Measurements from ENCODE around the gene CCDC197. TPM values are rescaled to one million over a fixed set of nuclear protein-coding genes. Genes with fewer than 3 reads are reported as not detected.

Gene CCDC197
- total RNA-seq, 4 donors from 2014 or later: not detected

DNA sequence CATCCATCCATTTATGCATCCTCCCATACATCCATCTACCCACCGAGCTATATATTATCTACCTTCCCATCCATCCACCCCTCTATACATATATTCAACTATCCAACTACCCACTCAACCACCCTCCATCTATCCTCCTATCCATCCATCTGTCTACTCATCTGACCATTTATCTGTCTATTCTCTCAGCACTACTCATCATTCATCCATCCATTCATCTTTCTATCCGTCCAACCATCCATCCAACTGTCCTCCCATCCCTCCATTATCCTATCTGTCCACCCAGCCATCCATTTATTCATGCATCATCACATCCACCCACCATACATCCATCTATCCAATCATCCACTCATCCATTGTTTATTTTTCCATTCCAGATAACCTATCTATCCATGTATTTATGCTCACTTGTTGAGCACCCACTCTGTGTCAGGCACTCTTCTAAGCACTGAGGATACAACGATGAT is 32.2 kb upstream of the CCDC197 start:
- H3K27me3 ChIP-seq: no peaks in the 10 kb centered on the region
- WGBS: 84% methylated on average over 3 of the region's 3 CpGs
- H3K27ac ChIP-seq (replicated peaks in 1 of 4): peak overlapping the region; percentile 89 to 95 (median 93)
- DNase-seq (ENCODE audit: extremely low spot score): no peak
- H3K4me1 ChIP-seq: peaks cover 42 to 89% (median 81%) of the 10 kb centered on the region in 4 donors
- intact Hi-C loops (cut with DNase I): no loop called here
- no peaks in the 10 kb centered on the region for H3K9me3 ChIP-seq
- H3K4me3 ChIP-seq: no peak overlapping the region
- TF ChIP-seq POLR2AphosphoS5 (IDR thresholded peaks at IDR 0.05) (no peak), POLR2A (IDR thresholded peaks at IDR 0.05; ENCODE audit: low read depth) (no peak), EP300 (IDR thresholded peaks at IDR 0.05) (no peak)
- TF ChIP-seq, protein P1, sequence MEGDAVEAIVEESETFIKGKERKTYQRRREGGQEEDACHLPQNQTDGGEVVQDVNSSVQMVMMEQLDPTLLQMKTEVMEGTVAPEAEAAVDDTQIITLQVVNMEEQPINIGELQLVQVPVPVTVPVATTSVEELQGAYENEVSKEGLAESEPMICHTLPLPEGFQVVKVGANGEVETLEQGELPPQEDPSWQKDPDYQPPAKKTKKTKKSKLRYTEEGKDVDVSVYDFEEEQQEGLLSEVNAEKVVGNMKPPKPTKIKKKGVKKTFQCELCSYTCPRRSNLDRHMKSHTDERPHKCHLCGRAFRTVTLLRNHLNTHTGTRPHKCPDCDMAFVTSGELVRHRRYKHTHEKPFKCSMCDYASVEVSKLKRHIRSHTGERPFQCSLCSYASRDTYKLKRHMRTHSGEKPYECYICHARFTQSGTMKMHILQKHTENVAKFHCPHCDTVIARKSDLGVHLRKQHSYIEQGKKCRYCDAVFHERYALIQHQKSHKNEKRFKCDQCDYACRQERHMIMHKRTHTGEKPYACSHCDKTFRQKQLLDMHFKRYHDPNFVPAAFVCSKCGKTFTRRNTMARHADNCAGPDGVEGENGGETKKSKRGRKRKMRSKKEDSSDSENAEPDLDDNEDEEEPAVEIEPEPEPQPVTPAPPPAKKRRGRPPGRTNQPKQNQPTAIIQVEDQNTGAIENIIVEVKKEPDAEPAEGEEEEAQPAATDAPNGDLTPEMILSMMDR (IDR thresholded peaks at IDR 0.05): no peak
- peaks cover 0 to 39% (median 5%) of the 10 kb centered on the region in 4 donors for H3K36me3 ChIP-seq

- intact Hi-C loops (cut with DNase I): no loop called here
- H3K4me1 ChIP-seq: peaks cover 45 to 89% (median 82%) of the 10 kb centered on the region in 4 donors
- H3K9me3 ChIP-seq: no peaks in the 10 kb centered on the region
- peak overlapping the region; percentile 89 to 95 (median 93) for H3K27ac ChIP-seq (replicated peaks in 1 of 4)
- H3K4me3 ChIP-seq: no peak overlapping the region
- no peaks in the 10 kb centered on the region for H3K27me3 ChIP-seq
- peaks cover 0 to 35% (median 5%) of the 10 kb centered on the region in 4 donors for H3K36me3 ChIP-seq
- TF ChIP-seq POLR2AphosphoS5 (IDR thresholded peaks at IDR 0.05) (peak in 1 of 2 donors; percentile 71), POLR2A (IDR thresholded peaks at IDR 0.05; ENCODE audit: low read depth) (no peak)
- no peak for DNase-seq (ENCODE audit: extremely low spot score)
- 56% methylated on average over 3 of the region's 3 CpGs for WGBS
These were observed 31.7 kb upstream of the CCDC197 start for GRCh38 chr14:93965287-93965821.

GRCh38 chr14:93965946-93966474 is 31.1 kb upstream of the CCDC197 start:
- H3K4me3 ChIP-seq: no peak overlapping the region
- TF ChIP-seq EP300 (IDR thresholded peaks at IDR 0.05) (no peak), POLR2A (IDR thresholded peaks at IDR 0.05; ENCODE audit: low read depth) (no peak), POLR2AphosphoS5 (IDR thresholded peaks at IDR 0.05) (no peak)
- TF ChIP-seq, protein P1 (IDR thresholded peaks at IDR 0.05): no peak
- WGBS: 97% methylated on average over 3 of the region's 3 CpGs
- H3K27me3 ChIP-seq: no peaks in the 10 kb centered on the region
- H3K9me3 ChIP-seq: no peaks in the 10 kb centered on the region
- peaks cover 0 to 29% (median 4%) of the 10 kb centered on the region in 4 donors for H3K36me3 ChIP-seq
- H3K4me1 ChIP-seq: peaks cover 48 to 94% (median 86%) of the 10 kb centered on the region in 4 donors
- intact Hi-C loops (cut with DNase I): no loop called here
- no peak for DNase-seq (ENCODE audit: extremely low spot score)
- peak overlapping the region; percentile 89 to 95 (median 93) for H3K27ac ChIP-seq (replicated peaks in 1 of 4)

DNA sequence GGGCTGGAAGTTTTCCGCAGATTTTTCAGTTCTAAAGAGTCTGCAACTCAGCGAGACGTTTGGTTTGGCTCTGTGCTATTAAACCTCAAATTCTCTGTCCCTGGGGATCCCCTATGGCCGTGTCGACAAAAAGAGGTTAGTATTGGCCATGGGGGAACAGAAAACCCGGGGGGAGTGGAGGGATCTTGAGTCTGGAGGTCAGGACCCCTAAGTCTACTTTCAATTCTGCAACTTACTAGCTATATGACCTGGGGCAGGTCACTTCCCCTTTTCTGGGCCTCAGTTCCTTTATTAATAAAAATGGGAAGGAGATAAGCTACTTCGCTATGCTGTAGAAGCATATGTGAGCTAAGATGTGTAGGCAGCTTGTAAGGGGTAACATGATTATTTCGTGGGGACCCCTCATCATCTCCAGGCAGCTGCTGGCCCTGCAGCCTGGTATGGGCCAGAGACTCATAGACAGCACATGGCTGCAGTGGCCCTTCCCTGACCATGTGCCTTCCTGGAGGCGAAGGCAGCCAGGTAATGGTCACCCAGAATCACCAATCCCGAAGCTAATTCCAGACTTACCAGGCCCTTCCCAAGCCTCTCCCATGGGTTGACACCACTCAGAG is 29.4 kb upstream of the CCDC197 start:
- H3K27ac ChIP-seq (replicated peaks in 1 of 4): peak overlapping the region; percentile 89 to 95 (median 93)
- peaks cover 58 to 98% (median 95%) of the 10 kb centered on the region in 4 donors for H3K4me1 ChIP-seq
- no peaks in the 10 kb centered on the region for H3K9me3 ChIP-seq

More for the DNA sequence above, 29.4 kb upstream of the CCDC197 start:
- intact Hi-C loops (cut with DNase I): no loop called here
- no peak for DNase-seq (ENCODE audit: extremely low spot score)
- no peak for TF ChIP-seq POLR2AphosphoS5 (IDR thresholded peaks at IDR 0.05)
- TF ChIP-seq, protein P1 (IDR thresholded peaks at IDR 0.05): no peak
- no peak for TF ChIP-seq EP300 (IDR thresholded peaks at IDR 0.05)
- TF ChIP-seq POLR2A (IDR thresholded peaks at IDR 0.05; ENCODE audit: low read depth): no peak
- WGBS: 65% methylated on average over 10 of the region's 10 CpGs
- Histone ChIP-seq H3K36me3 (peaks cover 0 to 15% (median 0%) of the 10 kb centered on the region in 4 donors), H3K4me3 (no peak overlapping the region), H3K27me3 (no peaks in the 10 kb centered on the region)

Measured in esophagus muscularis mucosa (tissue), 4 donors.